Rectal smooth muscle tissue (tissue), 1 donor: ENCODE data around the gene LSM7.

ENCODE experiments used
- H3K27ac ChIP-seq: one replicate; pipeline ENCODE4 v1.7.0; 2013; ENCODE audit warnings: low read depth, low read length, inconsistent platforms
- H3K27me3 ChIP-seq: one replicate; pipeline ENCODE4 v1.7.0; 2013; ENCODE audit warnings: low read length; ENCODE audit not compliant: control insufficient read depth, insufficient read depth
- H3K36me3 ChIP-seq: one replicate; pipeline ENCODE4 v1.7.0; 2013; ENCODE audit warnings: low read length; ENCODE audit not compliant: control insufficient read depth, insufficient read depth
- H3K4me1 ChIP-seq: one replicate; pipeline ENCODE4 v1.7.0; 2013; ENCODE audit warnings: low read length; ENCODE audit not compliant: control insufficient read depth, insufficient read depth
- H3K4me3 ChIP-seq: one replicate; pipeline ENCODE4 v1.7.0; 2013; ENCODE audit warnings: low read length
- H3K9ac ChIP-seq: one replicate; pipeline ENCODE4 v1.7.0; 2013; ENCODE audit warnings: low read length

The LSM7 gene

DNA sequence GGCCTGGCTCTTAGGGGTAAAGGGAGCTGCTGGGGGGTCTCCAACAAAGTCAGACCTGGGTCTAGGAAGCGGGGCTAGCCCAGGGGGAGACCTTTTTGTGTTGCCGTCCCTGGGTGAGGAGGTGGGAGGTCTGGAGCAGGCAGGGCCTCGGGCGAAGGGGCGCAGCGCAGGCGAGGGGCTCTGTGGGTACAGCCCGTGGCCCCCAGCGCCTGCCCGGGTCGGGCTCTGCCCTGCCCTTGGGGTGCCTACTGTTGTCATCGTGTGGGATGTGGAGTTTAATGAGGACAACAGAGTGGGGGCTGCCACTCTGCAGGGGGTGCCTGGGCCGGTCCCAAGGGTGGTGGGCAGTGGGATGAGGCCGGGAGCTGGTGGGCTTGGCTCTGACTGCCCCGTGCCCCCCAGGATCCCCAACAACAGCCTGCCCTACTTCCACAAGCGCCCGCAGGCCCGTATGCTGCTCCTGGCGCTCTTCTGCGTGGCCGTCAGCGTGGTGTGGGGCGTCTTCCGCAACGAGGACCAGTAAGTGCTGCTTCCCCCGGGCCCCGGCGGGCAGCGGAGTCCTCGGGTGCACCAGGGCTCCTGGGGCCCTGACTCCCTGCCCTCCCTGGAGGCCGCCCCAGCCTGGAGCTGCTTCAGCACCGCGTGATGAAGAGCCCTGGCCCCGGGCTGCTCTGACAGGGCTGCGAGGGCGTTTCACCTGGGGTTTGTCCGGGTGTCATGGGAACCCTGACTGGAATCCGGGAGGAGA, 12.3 kb upstream of the LSM7 start:
- no peak overlapping the region for H3K27ac ChIP-seq
- no peak overlapping the region for H3K4me3 ChIP-seq
- no peak overlapping the region for H3K9ac ChIP-seq
- no peaks in the 10 kb centered on the region for H3K4me1 ChIP-seq
- peaks cover 8% of the 10 kb centered on the region for H3K36me3 ChIP-seq
- no peaks in the 10 kb centered on the region for H3K27me3 ChIP-seq

- Histone ChIP-seq H3K27ac (no peak overlapping the region), H3K27me3 (no peaks in the 10 kb centered on the region), H3K4me1 (no peaks in the 10 kb centered on the region), H3K9ac (no peak overlapping the region), H3K36me3 (peaks cover 8% of the 10 kb centered on the region), H3K4me3 (no peak overlapping the region)
Observed at GRCh38 chr19:2339644-2340310, 11.4 kb upstream of the LSM7 start.

DNA sequence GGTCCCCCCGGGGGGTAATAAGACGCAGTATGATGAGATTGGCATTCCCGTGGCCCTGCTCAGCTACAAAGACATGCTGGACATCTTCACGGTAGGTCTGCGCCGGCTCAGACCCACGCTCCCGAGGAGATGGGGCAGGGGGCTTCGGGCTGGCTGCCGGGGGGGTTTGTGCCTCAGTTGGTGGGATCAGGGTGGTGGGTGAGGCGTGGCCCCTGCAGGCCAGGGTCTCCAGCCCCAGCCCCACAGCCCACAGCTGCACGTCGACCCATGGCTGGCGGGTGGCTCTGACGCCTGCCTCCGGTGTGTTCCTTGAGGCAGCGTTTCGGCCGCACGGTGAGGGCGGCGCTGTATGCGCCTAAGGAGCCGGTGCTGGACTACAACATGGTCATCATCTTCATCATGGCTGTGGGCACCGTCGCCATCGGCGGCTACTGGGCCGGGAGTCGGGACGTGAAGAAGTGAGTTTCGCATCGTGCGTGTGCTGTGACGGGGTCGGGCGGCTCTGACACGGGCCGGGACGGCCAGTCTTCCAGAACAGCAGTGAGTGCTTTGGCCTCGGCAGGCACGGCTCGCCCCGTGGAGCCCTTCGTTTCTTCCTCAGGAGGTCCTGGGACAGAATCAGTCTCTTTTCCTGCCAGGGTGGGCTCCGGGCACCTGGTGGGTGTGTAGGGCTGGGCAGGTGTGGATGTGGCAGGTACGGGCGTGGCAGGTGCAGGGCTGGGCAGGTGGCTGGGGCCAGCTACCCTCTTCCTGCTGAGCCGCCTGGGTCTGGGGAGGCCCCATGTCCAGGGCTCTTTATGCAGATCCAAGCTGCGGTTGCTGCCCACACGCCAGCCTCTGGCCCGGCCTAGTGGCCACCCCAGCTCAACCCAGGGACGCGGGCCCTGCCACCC, 10.6 kb upstream of the LSM7 start:
- peaks cover 8% of the 10 kb centered on the region for H3K36me3 ChIP-seq
- H3K27ac ChIP-seq, result no peak overlapping the region
- no peaks in the 10 kb centered on the region for H3K4me1 ChIP-seq
- H3K27me3 ChIP-seq, result no peaks in the 10 kb centered on the region
- H3K9ac ChIP-seq, result no peak overlapping the region
- no peak overlapping the region for H3K4me3 ChIP-seq

GRCh38 chr19:2338055-2338615, 9.7 kb upstream of the LSM7 start:
- Histone ChIP-seq H3K36me3 (peaks cover 8% of the 10 kb centered on the region), H3K27me3 (no peaks in the 10 kb centered on the region), H3K27ac (no peak overlapping the region), H3K4me1 (no peaks in the 10 kb centered on the region), H3K9ac (no peak overlapping the region), H3K4me3 (no peak overlapping the region)

DNA sequence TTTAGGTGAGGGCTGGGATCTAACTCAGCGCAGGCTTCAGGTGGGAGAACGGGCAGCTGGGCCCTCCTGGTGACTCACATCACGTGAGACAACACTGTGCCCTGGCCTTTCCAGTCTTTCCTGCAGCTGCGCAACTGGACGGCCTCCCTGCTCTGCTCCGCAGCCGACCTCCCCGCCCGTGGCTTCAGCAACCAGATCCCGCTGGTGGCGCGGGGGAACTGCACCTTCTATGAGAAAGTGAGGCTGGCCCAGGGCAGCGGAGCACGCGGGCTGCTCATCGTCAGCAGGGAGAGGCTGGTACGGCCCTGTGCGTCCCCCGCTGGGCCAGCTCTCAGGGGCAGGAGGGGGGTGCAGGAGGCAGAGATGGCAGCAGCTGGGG, 8.9 kb upstream of the LSM7 start:
- no peaks in the 10 kb centered on the region for H3K4me1 ChIP-seq
- no peak overlapping the region for H3K27ac ChIP-seq
- no peak overlapping the region for H3K9ac ChIP-seq
- H3K4me3 ChIP-seq, result no peak overlapping the region
- no peaks in the 10 kb centered on the region for H3K27me3 ChIP-seq
- peaks cover 8% of the 10 kb centered on the region for H3K36me3 ChIP-seq

DNA sequence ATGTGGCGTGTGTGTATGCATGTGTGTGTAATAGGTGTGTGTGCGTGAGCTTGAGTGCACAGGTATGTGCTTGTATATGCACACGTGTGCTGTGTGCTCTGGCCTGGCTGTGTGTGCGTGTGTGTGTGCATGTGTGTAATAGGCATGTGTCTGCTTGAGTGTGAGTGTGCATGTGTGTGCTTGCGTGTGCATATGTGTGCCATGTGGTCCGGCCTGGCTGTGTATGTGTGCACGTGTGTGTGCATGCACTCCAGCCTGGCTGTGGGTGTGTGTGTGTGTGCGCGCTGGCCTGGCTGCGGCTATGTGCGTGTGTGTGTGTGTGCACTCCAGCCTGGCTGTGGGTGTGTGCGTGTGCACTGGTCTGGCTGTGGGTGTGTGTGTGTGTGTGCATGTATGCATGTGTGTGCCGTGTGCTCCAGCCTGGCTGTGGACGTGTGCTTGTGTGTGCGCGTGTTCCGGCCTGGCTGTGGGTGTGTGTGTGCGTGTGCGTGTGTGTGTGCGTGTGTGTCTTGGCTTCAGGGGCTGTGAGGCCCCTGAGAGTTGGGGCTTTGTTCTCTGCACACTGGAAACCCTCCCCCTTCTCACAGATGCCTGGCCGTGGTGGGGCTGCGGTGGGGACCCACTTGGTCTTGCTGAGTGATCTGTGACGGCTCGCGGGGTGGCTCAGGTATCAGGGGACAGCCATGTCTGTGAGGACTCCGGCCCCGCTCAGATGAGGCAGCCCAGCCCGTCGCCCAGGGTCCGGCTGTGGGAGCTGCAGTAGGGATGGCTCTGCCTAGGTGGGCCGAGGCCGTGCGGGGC, 8.3 kb upstream of the LSM7 start:
- Histone ChIP-seq H3K4me3 (no peak overlapping the region), H3K4me1 (no peaks in the 10 kb centered on the region), H3K27ac (no peak overlapping the region), H3K9ac (no peak overlapping the region), H3K27me3 (no peaks in the 10 kb centered on the region), H3K36me3 (peaks cover 8% of the 10 kb centered on the region)

- no peaks in the 10 kb centered on the region for H3K27me3 ChIP-seq
- H3K9ac ChIP-seq, result no peak overlapping the region
- H3K27ac ChIP-seq, result no peak overlapping the region
- H3K4me3 ChIP-seq, result no peak overlapping the region
- H3K4me1 ChIP-seq, result no peaks in the 10 kb centered on the region
- peaks cover 8% of the 10 kb centered on the region for H3K36me3 ChIP-seq
Observed at GRCh38 chr19:2335848-2336247, 7.5 kb upstream of the LSM7 start.

- Histone ChIP-seq H3K4me1 (no peaks in the 10 kb centered on the region), H3K36me3 (peaks cover 8% of the 10 kb centered on the region), H3K27ac (no peak overlapping the region), H3K27me3 (no peaks in the 10 kb centered on the region), H3K4me3 (no peak overlapping the region), H3K9ac (no peak overlapping the region)
Observed at GRCh38 chr19:2334986-2335846, 6.8 kb upstream of the LSM7 start.

GRCh38 chr19:2334426-2334825, 6.0 kb upstream of the LSM7 start:
- peaks cover 3% of the 10 kb centered on the region for H3K4me1 ChIP-seq
- no peaks in the 10 kb centered on the region for H3K27me3 ChIP-seq
- no peak overlapping the region for H3K4me3 ChIP-seq
- H3K27ac ChIP-seq, result no peak overlapping the region
- no peak overlapping the region for H3K9ac ChIP-seq
- peaks cover 6% of the 10 kb centered on the region for H3K36me3 ChIP-seq

DNA sequence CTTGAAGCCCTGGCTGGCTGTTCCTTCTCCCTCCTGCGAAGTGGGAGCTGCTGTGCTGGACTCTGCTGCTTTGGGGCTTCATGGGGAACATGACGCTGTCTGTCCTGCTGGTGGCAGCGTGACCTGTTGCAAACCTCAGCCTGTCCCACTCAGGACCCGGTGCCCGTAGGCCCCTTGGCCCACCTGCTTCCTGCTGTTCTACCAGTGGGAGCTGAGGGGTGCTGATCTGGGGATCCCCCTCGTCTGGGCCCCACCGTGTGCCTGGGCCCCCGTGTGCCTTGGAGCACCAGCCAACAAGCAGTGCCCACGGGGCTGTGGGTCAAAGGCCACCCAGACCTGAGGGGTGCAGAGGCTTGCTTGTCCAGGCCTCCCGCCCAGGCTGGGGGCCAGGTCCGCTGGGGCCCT, 5.4 kb upstream of the LSM7 start:
- Histone ChIP-seq H3K27ac (no peak overlapping the region), H3K36me3 (peaks cover 3% of the 10 kb centered on the region), H3K27me3 (no peaks in the 10 kb centered on the region), H3K4me1 (peaks cover 9% of the 10 kb centered on the region), H3K9ac (no peak overlapping the region), H3K4me3 (peak overlapping the region; percentile 10)
